Cardiac muscle cell (in vitro differentiated cells and primary cell): ENCODE data around the gene PLCXD3. TPM values are rescaled to one million over a fixed set of nuclear protein-coding genes. Genes with fewer than 3 reads are reported as not detected.

Experiments
- DNase-seq, 2 donors: peaks; one replicate each; pipeline versions ENCODE4 v3.0.0 to v3.0.0-alpha.2; 2010 to 2017; ENCODE audit warnings: low read depth in 1 of 2, low spot score in 1 of 2
- H3K27ac ChIP-seq: fragments of 200-600 bp; sonication (generic); 2 replicates; pipeline ENCODE4 v1.5.1; 2016
- H3K27me3 ChIP-seq: fragments of 200-600 bp; sonication (generic); 2 replicates; pipeline ENCODE4 v1.6.0; 2016; ENCODE audit warnings: control low read depth
- H3K36me3 ChIP-seq: fragments of 200-600 bp; sonication (generic); 2 replicates; pipeline ENCODE4 v1.5.1; 2016; ENCODE audit warnings: control low read depth
- H3K4me1 ChIP-seq: fragments of 200-600 bp; sonication (generic); 2 replicates; pipeline ENCODE4 v1.8.1; 2017; ENCODE audit warnings: low read depth, mild to moderate bottlenecking, mixed run types
- H3K4me3 ChIP-seq: fragments of 200-600 bp; sonication (generic); 2 replicates; pipeline ENCODE4 v1.5.1; 2016; ENCODE audit warnings: mild to moderate bottlenecking
- H3K9me3 ChIP-seq: fragments of 200-600 bp; sonication (generic); 2 replicates; pipeline ENCODE4 v1.5.1; 2017; ENCODE audit warnings: low read depth, mild to moderate bottlenecking, control low read depth
- CTCF ChIP-seq: IDR thresholded peaks from 2 replicates; pipeline ENCODE4 v1.5.1; 2012; ENCODE audit warnings: low read depth, mild to moderate bottlenecking, low read length
- polyA plus RNA-seq: library from polyadenylated mRNA; unstranded; fragments of >200 nt; fragmentation: Nextera tagmentation; extraction: Ambion mirVana; gene quantifications from 2 replicates; pipeline ENCODE4 v1.2.1, GENCODE V29; 2016
- total RNA-seq: library from RNA; depleted of rRNA; stranded (reverse); fragments of >200 nt; gene quantifications from 2 replicates; pipeline ENCODE4 v1.2.3, GENCODE V29; 2016

PLCXD3 gene, protein sequence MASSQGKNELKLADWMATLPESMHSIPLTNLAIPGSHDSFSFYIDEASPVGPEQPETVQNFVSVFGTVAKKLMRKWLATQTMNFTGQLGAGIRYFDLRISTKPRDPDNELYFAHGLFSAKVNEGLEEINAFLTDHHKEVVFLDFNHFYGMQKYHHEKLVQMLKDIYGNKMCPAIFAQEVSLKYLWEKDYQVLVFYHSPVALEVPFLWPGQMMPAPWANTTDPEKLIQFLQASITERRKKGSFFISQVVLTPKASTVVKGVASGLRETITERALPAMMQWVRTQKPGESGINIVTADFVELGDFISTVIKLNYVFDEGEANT
- 19.3 and 58.6 TPM in 2 replicates for total RNA-seq
- 7.9 and 26.0 TPM in 2 replicates for polyA plus RNA-seq

DNA sequence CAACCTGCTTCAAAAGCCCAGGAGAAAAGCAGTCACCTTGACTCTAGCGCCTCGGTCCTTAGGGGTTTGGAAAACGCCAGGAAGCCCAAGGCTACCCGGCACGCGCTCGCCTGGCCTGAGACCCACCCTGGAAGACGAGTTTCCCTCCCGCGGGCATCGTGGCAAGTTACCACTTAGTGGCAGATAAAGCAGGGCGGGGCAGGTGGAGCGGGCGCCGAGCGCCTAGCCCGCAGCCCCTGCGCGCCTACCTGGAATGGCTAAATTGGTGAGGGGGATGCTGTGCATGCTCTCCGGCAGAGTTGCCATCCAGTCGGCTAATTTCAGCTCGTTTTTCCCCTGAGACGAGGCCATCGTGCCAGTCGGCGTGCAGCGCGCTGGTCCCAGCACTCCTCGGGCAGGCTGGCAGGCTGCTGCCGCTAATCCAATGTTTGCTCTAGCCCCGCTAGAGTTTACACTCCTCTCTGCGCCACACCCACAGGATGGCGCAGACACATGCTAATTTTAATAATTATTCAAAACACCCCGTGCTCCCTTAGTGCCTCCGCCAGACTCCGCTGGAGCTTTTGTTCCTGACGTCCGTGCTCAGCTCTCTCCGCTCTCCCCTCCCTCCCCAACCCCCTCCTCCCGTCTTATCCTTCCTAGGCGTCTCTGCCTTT is at the start of gene PLCXD3:
Gene PLCXD3, minus strand, starts transcription at position 426 of the 656 bp plus-strand sequence. Its CDS starts 75 bp downstream, at position 351.
- TF ChIP-seq CTCF, result no peak
- peak; percentile 67 to 88 for DNase-seq
- Histone ChIP-seq H3K27ac (peak within 1 kb of the TSS; percentile 31), H3K27me3 (no peaks in the 10 kb centered on the region), H3K9me3 (no peaks in the 10 kb centered on the region), H3K36me3 (no peaks in the 10 kb centered on the region), H3K4me3 (peak within 1 kb of the TSS; percentile 68), H3K4me1 (peaks cover 6% of the 10 kb centered on the region)

DNA sequence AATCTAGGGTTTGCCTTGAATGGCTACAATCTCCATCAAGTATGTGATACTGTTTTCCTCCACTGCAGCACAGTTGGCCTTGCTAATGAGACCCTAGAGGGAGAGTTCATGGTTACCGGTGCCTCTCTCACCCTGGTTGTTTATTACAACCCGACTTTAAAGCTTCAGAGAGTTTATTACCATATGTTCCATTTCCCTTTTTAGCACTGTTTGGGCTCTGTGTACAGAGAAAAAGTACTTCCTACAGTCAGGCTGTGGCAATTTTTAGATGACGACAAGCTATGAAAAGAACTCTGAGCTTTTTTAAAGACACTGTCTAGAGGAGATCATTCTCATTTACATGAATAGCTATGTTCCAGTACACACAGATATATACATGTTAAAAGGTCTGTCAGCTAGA is 48.8 kb upstream of the PLCXD3 start:
- Histone ChIP-seq H3K9me3 (no peaks in the 10 kb centered on the region), H3K4me1 (no peaks in the 10 kb centered on the region), H3K4me3 (no peak overlapping the region), H3K27ac (no peak overlapping the region), H3K27me3 (no peaks in the 10 kb centered on the region), H3K36me3 (no peaks in the 10 kb centered on the region)
- no peak for DNase-seq
- no peak for TF ChIP-seq CTCF

- H3K9me3 ChIP-seq, result no peaks in the 10 kb centered on the region
- no peaks in the 10 kb centered on the region for H3K4me1 ChIP-seq
- no peak for DNase-seq
- H3K27me3 ChIP-seq, result no peaks in the 10 kb centered on the region
- no peak overlapping the region for H3K4me3 ChIP-seq
- no peak overlapping the region for H3K27ac ChIP-seq
- TF ChIP-seq CTCF, result no peak
- no peaks in the 10 kb centered on the region for H3K36me3 ChIP-seq
These were observed 47.9 kb upstream of the PLCXD3 start for GRCh38 chr5:41558295-41558694.

GRCh38 chr5:41547991-41548390 is 37.6 kb upstream of the PLCXD3 start:
- no peak for TF ChIP-seq CTCF
- no peak overlapping the region for H3K27ac ChIP-seq
- no peaks in the 10 kb centered on the region for H3K9me3 ChIP-seq
- no peaks in the 10 kb centered on the region for H3K36me3 ChIP-seq
- no peaks in the 10 kb centered on the region for H3K27me3 ChIP-seq
- no peak overlapping the region for H3K4me3 ChIP-seq
- no peaks in the 10 kb centered on the region for H3K4me1 ChIP-seq
- peak in 1 of 2 donors; percentile 4 for DNase-seq

DNA sequence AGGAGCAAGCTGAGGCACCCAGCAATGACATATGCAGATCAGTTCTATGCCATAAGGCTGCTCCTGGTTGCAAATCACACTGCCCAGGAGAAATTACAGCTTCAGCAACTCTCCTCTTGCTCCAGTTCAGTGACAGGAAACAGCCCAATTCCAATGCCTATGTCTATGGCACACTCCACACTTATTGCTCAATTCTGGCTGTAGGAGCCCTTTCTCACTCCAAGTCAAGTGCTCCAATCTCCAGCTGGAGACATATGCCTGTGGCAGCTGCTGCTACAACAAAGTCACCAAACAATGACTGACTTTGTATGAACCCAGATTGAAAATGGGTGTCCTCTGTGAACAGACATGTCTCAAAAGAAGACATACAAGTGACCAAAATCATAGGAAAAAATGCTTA is 31.8 kb upstream of the PLCXD3 start:
- TF ChIP-seq CTCF, result no peak
- DNase-seq, result peak in 1 of 2 donors; percentile 33

More for the DNA sequence above, 31.8 kb upstream of the PLCXD3 start:
- H3K36me3 ChIP-seq, result no peaks in the 10 kb centered on the region
- no peak overlapping the region for H3K4me3 ChIP-seq
- H3K27ac ChIP-seq, result no peak overlapping the region
- no peaks in the 10 kb centered on the region for H3K27me3 ChIP-seq
- no peaks in the 10 kb centered on the region for H3K9me3 ChIP-seq
- peaks cover 15% of the 10 kb centered on the region for H3K4me1 ChIP-seq
